Liver (tissue), 9 donors: ENCODE data around the gene SLC30A3. TPM values are rescaled to one million over a fixed set of nuclear protein-coding genes. Genes with fewer than 3 reads are reported as not detected.

Experiments used
- DNase-seq: peaks from one replicate; pipeline ENCODE4 v3.0.0-alpha.2; 2017; ENCODE audit warnings: low spot score
- H3K27ac ChIP-seq, 2 donors: one replicate each; pipeline ENCODE4 v1.7.0; 2013; ENCODE audit warnings: inconsistent platforms in 2 of 2, low read length in 2 of 2, control low read depth in 1 of 2, low read depth in 1 of 2, mild to moderate bottlenecking in 1 of 2
- H3K27me3 ChIP-seq, 4 donors: one replicate each; pipeline versions ENCODE4 v1.6.1 to v1.7.0; 2013; ENCODE audit warnings: low read length in 3 of 4, inconsistent platforms in 1 of 4, mild to moderate bottlenecking in 1 of 4, moderate library complexity in 1 of 4; ENCODE audit not compliant: control insufficient read depth in 4 of 4, insufficient read depth in 4 of 4
- H3K36me3 ChIP-seq, 4 donors: one replicate each; pipeline versions ENCODE4 v1.6.1 to v1.7.0; 2013; ENCODE audit warnings: low read length in 3 of 4, mild to moderate bottlenecking in 3 of 4, low read depth in 1 of 4, moderate library complexity in 1 of 4; ENCODE audit not compliant: control insufficient read depth in 4 of 4, insufficient read depth in 3 of 4
- H3K4me1 ChIP-seq, 4 donors: one replicate each; pipeline versions ENCODE4 v1.6.1 to v1.7.0; 2013; ENCODE audit warnings: low read length in 3 of 4, mild to moderate bottlenecking in 3 of 4, moderate library complexity in 1 of 4; ENCODE audit not compliant: control insufficient read depth in 4 of 4, insufficient read depth in 4 of 4
- H3K4me3 ChIP-seq, 3 donors: one replicate each; pipeline versions ENCODE4 v1.6.1 to v1.7.0; 2013; ENCODE audit warnings: low read length in 3 of 3, control low read depth in 1 of 3, low read depth in 1 of 3, mild to moderate bottlenecking in 1 of 3
- H3K9ac ChIP-seq, 2 donors: one replicate each; pipeline ENCODE4 v1.7.0; 2013; ENCODE audit warnings: low read length in 2 of 2, mild to moderate bottlenecking in 2 of 2, moderate library complexity in 2 of 2, control low read depth in 1 of 2, low read depth in 1 of 2
- H3K9me3 ChIP-seq, 4 donors: one replicate each; pipeline versions ENCODE4 v1.6.1 to v1.7.0; 2013; ENCODE audit warnings: low read length in 3 of 4; ENCODE audit not compliant: control insufficient read depth in 4 of 4
- EGR1 ChIP-seq, 2 donors: IDR thresholded peaks; 2 replicates each; pipeline ENCODE4 v1.6.1; 2016 to 2018; ENCODE audit warnings: antibody characterized with exemption in 2 of 2, low read depth in 2 of 2
- FOXA1 ChIP-seq: IDR thresholded peaks from 2 replicates; pipeline ENCODE4 v1.6.1; 2016; ENCODE audit warnings: antibody characterized with exemption
- FOXA2 ChIP-seq: IDR thresholded peaks from 2 replicates; pipeline ENCODE4 v1.6.1; 2016; ENCODE audit warnings: antibody characterized with exemption
- GABPA ChIP-seq, 2 donors: IDR thresholded peaks in 1 of 2; conservative IDR thresholded peaks in 1 of 2; 2 replicates each; pipeline ENCODE4 v1.6.1; 2016; ENCODE audit warnings: antibody characterized with exemption in 2 of 2, mild to moderate bottlenecking in 1 of 2, moderate library complexity in 1 of 2
- HNF4A ChIP-seq, 2 donors: conservative IDR thresholded peaks; 2 replicates each; pipeline ENCODE4 v1.6.1; 2016; ENCODE audit warnings: antibody characterized with exemption in 2 of 2, mild to moderate bottlenecking in 2 of 2
- HNF4G ChIP-seq: IDR thresholded peaks from 2 replicates; pipeline ENCODE4 v1.6.1; 2016; ENCODE audit warnings: antibody characterized with exemption
- JUND ChIP-seq, 2 donors: IDR thresholded peaks; 2 replicates each; pipeline ENCODE4 v1.6.1; 2016; ENCODE audit warnings: antibody characterized with exemption in 2 of 2
- NR2F2 ChIP-seq: IDR thresholded peaks from 2 replicates; pipeline ENCODE4 v1.6.1; 2016; ENCODE audit warnings: antibody characterized with exemption
- RAD21 ChIP-seq, 2 donors: IDR thresholded peaks; 2 replicates each; pipeline ENCODE4 v1.6.1; 2016; ENCODE audit warnings: antibody characterized with exemption in 2 of 2, mild to moderate bottlenecking in 2 of 2
- RXRA ChIP-seq, 2 donors: IDR thresholded peaks; 2 replicates each; pipeline ENCODE4 v1.6.1; 2017 to 2018; ENCODE audit warnings: antibody characterized with exemption in 2 of 2, mild to moderate bottlenecking in 1 of 2
- SP1 ChIP-seq: IDR thresholded peaks from 2 replicates; pipeline ENCODE4 v1.6.1; 2018; ENCODE audit warnings: antibody characterized with exemption, mild to moderate bottlenecking
- TAF1 ChIP-seq: conservative IDR thresholded peaks from 2 replicates; pipeline ENCODE4 v1.6.1; 2016; ENCODE audit warnings: antibody characterized with exemption, mild to moderate bottlenecking
- YY1 ChIP-seq: IDR thresholded peaks from 2 replicates; pipeline ENCODE4 v1.6.1; 2016; ENCODE audit warnings: antibody characterized with exemption, mild to moderate bottlenecking
- WGBS: extraction: QIAGEN DNeasy Blood & Tissue Kit; methylation state at CpG from one replicate; pipeline ENCODE4 v1.1.7; 2013; 5-methylcytosine and 5-hydroxymethylcytosine counted together
- polyA plus RNA-seq, 2 donors: library from polyadenylated mRNA; stranded (reverse) in 1 of 2; unstranded in 1 of 2; fragments of 200-250 nt in 1 of 2; fragments of >200 nt in 1 of 2; fragmentation: Nextera tagmentation in 1 of 2; extraction: Ambion mirVana in 1 of 2; gene quantifications; one replicate each; pipeline versions ENCODE4 v1.2.1 to v1.2.3, GENCODE V29; 2013 to 2015
- total RNA-seq, 2 donors: library from RNA; depleted of rRNA; stranded (reverse); fragments of >200 nt; gene quantifications; one replicate each; pipeline ENCODE4 v1.2.3, GENCODE V29; 2014
- TF ChIP-seq, protein P1 (sequence below): IDR thresholded peaks from 2 replicates; pipeline ENCODE4 v1.6.1; 2016; ENCODE audit warnings: antibody characterized with exemption
- TF ChIP-seq, protein P2 (sequence below): IDR thresholded peaks from 2 replicates; pipeline ENCODE4 v1.6.1; 2016; ENCODE audit warnings: antibody characterized with exemption
- TF ChIP-seq, protein P3 (sequence below): fragments of 150-350 bp; IDR thresholded peaks from 2 replicates; pipeline ENCODE4 v1.5.1; 2017; ENCODE audit warnings: improper control_type of control experiment, low read depth, low read length; ENCODE audit not compliant: missing input control
- TF ChIP-seq, protein P4 (sequence below): IDR thresholded peaks from 2 replicates; pipeline ENCODE4 v1.6.1; 2016; ENCODE audit warnings: antibody characterized with exemption, mild to moderate bottlenecking
- TF ChIP-seq, protein P5 (sequence below): IDR thresholded peaks from 2 replicates; pipeline ENCODE4 v1.6.1; 2016; ENCODE audit warnings: antibody characterized with exemption
- donor health status: healthy.
- donor health status: healthy.
- donor health status: healthy.
- donor health status: healthy.
- donor health status: healthy.

SLC30A3 gene
- total and polyA plus RNA-seq, 4 donors: 0.20 TPM; not detected in 3

- no peak for TF ChIP-seq FOXA2
- no peak for TF ChIP-seq RAD21 (IDR thresholded peaks at IDR 0.05)
- TF ChIP-seq, protein P1, sequence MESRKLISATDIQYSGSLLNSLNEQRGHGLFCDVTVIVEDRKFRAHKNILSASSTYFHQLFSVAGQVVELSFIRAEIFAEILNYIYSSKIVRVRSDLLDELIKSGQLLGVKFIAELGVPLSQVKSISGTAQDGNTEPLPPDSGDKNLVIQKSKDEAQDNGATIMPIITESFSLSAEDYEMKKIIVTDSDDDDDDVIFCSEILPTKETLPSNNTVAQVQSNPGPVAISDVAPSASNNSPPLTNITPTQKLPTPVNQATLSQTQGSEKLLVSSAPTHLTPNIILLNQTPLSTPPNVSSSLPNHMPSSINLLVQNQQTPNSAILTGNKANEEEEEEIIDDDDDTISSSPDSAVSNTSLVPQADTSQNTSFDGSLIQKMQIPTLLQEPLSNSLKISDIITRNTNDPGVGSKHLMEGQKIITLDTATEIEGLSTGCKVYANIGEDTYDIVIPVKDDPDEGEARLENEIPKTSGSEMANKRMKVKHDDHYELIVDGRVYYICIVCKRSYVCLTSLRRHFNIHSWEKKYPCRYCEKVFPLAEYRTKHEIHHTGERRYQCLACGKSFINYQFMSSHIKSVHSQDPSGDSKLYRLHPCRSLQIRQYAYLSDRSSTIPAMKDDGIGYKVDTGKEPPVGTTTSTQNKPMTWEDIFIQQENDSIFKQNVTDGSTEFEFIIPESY: no peak
- TF ChIP-seq, protein P2, sequence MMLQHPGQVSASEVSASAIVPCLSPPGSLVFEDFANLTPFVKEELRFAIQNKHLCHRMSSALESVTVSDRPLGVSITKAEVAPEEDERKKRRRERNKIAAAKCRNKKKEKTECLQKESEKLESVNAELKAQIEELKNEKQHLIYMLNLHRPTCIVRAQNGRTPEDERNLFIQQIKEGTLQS: no peak
- no peak for TF ChIP-seq HNF4A (conservative IDR thresholded peaks at IDR 0.05)
- no peak for DNase-seq
- H3K27me3 ChIP-seq: peaks cover 0 to 22% (median 4%) of the 10 kb centered on the region in 4 donors
- no peak overlapping the region for H3K9ac ChIP-seq
- WGBS: 3% methylated on average over 38 of the region's 38 CpGs
- H3K4me1 ChIP-seq: peaks cover 10 to 35% (median 22%) of the 10 kb centered on the region in 4 donors
- peak overlapping the region in 1 of 3 donors; percentile 25 for H3K4me3 ChIP-seq
- H3K36me3 ChIP-seq: no peaks in the 10 kb centered on the region
- no peaks in the 10 kb centered on the region for H3K9me3 ChIP-seq
- H3K27ac ChIP-seq: no peak overlapping the region
Measured at GRCh38 chr2:27264253-27264752, 1.5 kb upstream of the SLC30A3 start.

DNA sequence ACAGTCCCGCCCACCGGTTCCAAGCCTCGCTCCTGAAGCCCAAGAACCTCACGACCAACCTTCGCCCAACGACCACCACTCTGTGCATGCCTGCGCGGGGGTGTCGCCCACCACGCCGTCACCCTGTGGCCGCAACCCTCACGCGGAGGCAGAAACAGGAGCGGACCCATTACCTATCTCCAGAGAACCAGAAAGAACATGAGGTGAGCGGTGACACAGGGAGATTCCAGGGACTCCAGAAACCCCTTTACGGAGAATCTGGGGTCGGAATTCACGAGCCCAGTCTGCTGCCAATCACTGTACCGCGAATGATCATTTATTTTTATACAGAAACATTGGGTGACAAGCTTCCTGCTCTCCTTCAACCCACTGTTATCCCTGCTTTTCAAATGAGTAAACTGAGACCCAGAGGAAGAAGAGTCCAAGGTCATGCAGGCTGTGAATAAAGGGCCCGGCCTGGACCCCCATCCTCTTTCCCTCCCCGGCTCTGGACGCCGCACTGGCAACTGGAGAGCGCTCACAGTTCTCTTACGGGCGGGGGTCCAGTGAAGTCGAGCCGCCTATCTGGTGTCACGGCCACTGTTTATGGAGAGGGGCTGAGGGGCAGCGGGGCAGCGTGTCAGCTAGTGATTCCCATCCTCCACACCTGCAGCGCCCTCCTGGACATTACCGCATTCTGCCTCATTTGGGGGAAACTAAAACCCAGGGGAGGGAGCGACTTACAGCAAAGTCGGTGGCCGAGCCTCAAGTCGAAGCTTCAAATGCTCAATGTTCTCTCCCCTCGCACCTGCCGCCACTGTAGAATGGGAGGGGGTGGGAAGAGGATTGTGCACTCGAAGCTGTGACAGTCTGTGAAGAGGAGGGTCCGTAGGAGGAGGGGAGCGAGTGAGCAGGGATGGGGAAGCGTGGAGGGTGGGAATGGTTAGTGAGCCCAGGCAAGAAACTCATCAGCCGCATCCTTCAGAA is 723 bp upstream of the SLC30A3 start:
- Histone ChIP-seq H3K27me3 (peaks cover 0 to 22% (median 4%) of the 10 kb centered on the region in 4 donors), H3K27ac (no peak overlapping the region), H3K9ac (no peak overlapping the region), H3K4me3 (peak overlapping the region in 2 of 3 donors; percentile 22 to 49), H3K36me3 (no peaks in the 10 kb centered on the region), H3K4me1 (peaks cover 10 to 35% (median 22%) of the 10 kb centered on the region in 4 donors), H3K9me3 (no peaks in the 10 kb centered on the region)
- no peak for DNase-seq
- 5% methylated on average over 46 of the region's 46 CpGs for WGBS
- TF ChIP-seq HNF4A (conservative IDR thresholded peaks at IDR 0.05): no peak
- TF ChIP-seq NR2F2: no peak
- no peak for TF ChIP-seq YY1
- no peak for TF ChIP-seq TAF1
- no peak for TF ChIP-seq RAD21 (IDR thresholded peaks at IDR 0.05)
- TF ChIP-seq EGR1 (IDR thresholded peaks at IDR 0.05; ENCODE audit: low read depth in 2 of 2): no peak
- TF ChIP-seq GABPA (IDR thresholded peaks at IDR 0.05 in 1 of 2, conservative IDR thresholded peaks at IDR 0.05 in 1 of 2): no peak
- TF ChIP-seq, protein P1: no peak
- TF ChIP-seq SP1: no peak
- no peak for TF ChIP-seq JUND (IDR thresholded peaks at IDR 0.05)
- no peak for TF ChIP-seq FOXA2
- TF ChIP-seq RXRA (IDR thresholded peaks at IDR 0.05): no peak
- TF ChIP-seq, protein P2: no peak
- no peak for TF ChIP-seq HNF4G
- TF ChIP-seq, protein P3, sequence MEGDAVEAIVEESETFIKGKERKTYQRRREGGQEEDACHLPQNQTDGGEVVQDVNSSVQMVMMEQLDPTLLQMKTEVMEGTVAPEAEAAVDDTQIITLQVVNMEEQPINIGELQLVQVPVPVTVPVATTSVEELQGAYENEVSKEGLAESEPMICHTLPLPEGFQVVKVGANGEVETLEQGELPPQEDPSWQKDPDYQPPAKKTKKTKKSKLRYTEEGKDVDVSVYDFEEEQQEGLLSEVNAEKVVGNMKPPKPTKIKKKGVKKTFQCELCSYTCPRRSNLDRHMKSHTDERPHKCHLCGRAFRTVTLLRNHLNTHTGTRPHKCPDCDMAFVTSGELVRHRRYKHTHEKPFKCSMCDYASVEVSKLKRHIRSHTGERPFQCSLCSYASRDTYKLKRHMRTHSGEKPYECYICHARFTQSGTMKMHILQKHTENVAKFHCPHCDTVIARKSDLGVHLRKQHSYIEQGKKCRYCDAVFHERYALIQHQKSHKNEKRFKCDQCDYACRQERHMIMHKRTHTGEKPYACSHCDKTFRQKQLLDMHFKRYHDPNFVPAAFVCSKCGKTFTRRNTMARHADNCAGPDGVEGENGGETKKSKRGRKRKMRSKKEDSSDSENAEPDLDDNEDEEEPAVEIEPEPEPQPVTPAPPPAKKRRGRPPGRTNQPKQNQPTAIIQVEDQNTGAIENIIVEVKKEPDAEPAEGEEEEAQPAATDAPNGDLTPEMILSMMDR: no peak
- TF ChIP-seq, protein P4, sequence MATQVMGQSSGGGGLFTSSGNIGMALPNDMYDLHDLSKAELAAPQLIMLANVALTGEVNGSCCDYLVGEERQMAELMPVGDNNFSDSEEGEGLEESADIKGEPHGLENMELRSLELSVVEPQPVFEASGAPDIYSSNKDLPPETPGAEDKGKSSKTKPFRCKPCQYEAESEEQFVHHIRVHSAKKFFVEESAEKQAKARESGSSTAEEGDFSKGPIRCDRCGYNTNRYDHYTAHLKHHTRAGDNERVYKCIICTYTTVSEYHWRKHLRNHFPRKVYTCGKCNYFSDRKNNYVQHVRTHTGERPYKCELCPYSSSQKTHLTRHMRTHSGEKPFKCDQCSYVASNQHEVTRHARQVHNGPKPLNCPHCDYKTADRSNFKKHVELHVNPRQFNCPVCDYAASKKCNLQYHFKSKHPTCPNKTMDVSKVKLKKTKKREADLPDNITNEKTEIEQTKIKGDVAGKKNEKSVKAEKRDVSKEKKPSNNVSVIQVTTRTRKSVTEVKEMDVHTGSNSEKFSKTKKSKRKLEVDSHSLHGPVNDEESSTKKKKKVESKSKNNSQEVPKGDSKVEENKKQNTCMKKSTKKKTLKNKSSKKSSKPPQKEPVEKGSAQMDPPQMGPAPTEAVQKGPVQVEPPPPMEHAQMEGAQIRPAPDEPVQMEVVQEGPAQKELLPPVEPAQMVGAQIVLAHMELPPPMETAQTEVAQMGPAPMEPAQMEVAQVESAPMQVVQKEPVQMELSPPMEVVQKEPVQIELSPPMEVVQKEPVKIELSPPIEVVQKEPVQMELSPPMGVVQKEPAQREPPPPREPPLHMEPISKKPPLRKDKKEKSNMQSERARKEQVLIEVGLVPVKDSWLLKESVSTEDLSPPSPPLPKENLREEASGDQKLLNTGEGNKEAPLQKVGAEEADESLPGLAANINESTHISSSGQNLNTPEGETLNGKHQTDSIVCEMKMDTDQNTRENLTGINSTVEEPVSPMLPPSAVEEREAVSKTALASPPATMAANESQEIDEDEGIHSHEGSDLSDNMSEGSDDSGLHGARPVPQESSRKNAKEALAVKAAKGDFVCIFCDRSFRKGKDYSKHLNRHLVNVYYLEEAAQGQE: no peak
- TF ChIP-seq, protein P5, sequence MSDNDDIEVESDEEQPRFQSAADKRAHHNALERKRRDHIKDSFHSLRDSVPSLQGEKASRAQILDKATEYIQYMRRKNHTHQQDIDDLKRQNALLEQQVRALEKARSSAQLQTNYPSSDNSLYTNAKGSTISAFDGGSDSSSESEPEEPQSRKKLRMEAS: no peak
- TF ChIP-seq FOXA1: no peak
